PC-3 (cell line): ENCODE results near the gene NUP133. TPM values are rescaled to one million over a fixed set of nuclear protein-coding genes. Genes with fewer than 3 reads are reported as not detected.

ENCODE experiments used
- ATAC-seq: fragments of 200-7000 bp; cut with Tn5 transposase; 2 replicates; pipeline ENCODE4 v1.9.1; 2020; ENCODE audit warnings: mild to moderate bottlenecking, moderate library complexity
- BruUV-seq: library from RNA; stranded (reverse); fragments of 400-500 nt; replicated peaks from 2 replicates; lab custom pipeline; 2021; lab: Mats Ljungman, UMichigan
- CTCF ChIA-PET: fragments of 300-600 bp; sonication (Branson Sonifier 250); formaldehyde crosslinking; loops from one replicate; lab custom pipeline; 2022; ENCODE audit warnings: antibody characterized with exemption; lab: Charles Lee
- POLR2A ChIA-PET: fragments of 300-600 bp; sonication (Branson Sonifier 250); formaldehyde crosslinking; loops from one replicate; lab custom pipeline; 2022; ENCODE audit warnings: antibody characterized with exemption; ENCODE audit not compliant: unreplicated experiment; lab: Charles Lee
- DNase-seq: peaks from one replicate; pipeline ENCODE4 v3.0.0-alpha.2; 2015
- H2AFZ ChIP-seq: fragments of 300-600 bp; sonication (generic); 2 replicates; pipeline ENCODE4 v1.6.0; 2016; ENCODE audit warnings: antibody characterized with exemption, low read length
- H3F3A ChIP-seq: fragments of 300-600 bp; sonication (generic); one replicate; pipeline ENCODE4 v1.6.0; 2017; ENCODE audit warnings: antibody characterized with exemption, low read length, control low read depth, mild to moderate bottlenecking; ENCODE audit not compliant: unreplicated experiment
- H3K27ac ChIP-seq: fragments of 300-600 bp; sonication (generic); 2 replicates; pipeline ENCODE4 v1.5.1; 2016; ENCODE audit warnings: mild to moderate bottlenecking, low read length
- H3K27me3 ChIP-seq: fragments of 300-600 bp; sonication (generic); 2 replicates; pipeline ENCODE4 v1.6.1; 2016; ENCODE audit warnings: low read length, mixed read lengths
- H3K36me3 ChIP-seq: fragments of 300-600 bp; sonication (generic); 2 replicates; pipeline ENCODE4 v1.6.1; 2016; ENCODE audit warnings: low read depth, mixed run types, low read length, mixed read lengths
- H3K4me1 ChIP-seq: fragments of 300-600 bp; sonication (generic); 2 replicates; pipeline ENCODE4 v1.5.1; 2016; ENCODE audit warnings: low read length; ENCODE audit not compliant: insufficient read depth
- H3K4me2 ChIP-seq: fragments of 300-600 bp; sonication (generic); 2 replicates; pipeline ENCODE4 v1.6.0; 2016; ENCODE audit warnings: low read length
- H3K4me3 ChIP-seq: fragments of 300-600 bp; sonication (generic); 2 replicates; pipeline ENCODE4 v1.5.1; 2016; ENCODE audit warnings: mild to moderate bottlenecking, low read length, mixed read lengths
- H3K79me2 ChIP-seq: fragments of 300-600 bp; sonication (generic); 2 replicates; pipeline ENCODE4 v1.6.1; 2017; ENCODE audit warnings: low read length, mixed read lengths
- H3K9ac ChIP-seq: fragments of 300-600 bp; sonication (generic); 2 replicates; pipeline ENCODE4 v1.6.0; 2016; ENCODE audit warnings: mild to moderate bottlenecking, low read length
- H3K9me2 ChIP-seq: fragments of 300-600 bp; sonication (generic); replicated peaks from 2 replicates; pipeline ENCODE4 v1.6.1; 2016; ENCODE audit warnings: mixed run types, low read length, mixed read lengths
- H3K9me3 ChIP-seq: fragments of 300-600 bp; sonication (generic); 2 replicates; pipeline ENCODE4 v1.6.1; 2016; ENCODE audit warnings: low read length, mixed read lengths
- H4K20me1 ChIP-seq: fragments of 300-600 bp; sonication (generic); 2 replicates; pipeline ENCODE4 v1.6.1; 2016; ENCODE audit warnings: low read length, mixed read lengths
- CTCF ChIP-seq: fragments of 300-600 bp; sonication (generic); conservative IDR thresholded peaks from 2 replicates; pipeline ENCODE4 v1.5.1; 2017; ENCODE audit warnings: antibody characterized with exemption, low read depth, mild to moderate bottlenecking, low read length
- EZH2 ChIP-seq: fragments of 300-600 bp; sonication (generic); IDR thresholded peaks from one replicate; pipeline ENCODE4 v1.6.1; 2017; ENCODE audit warnings: antibody characterized with exemption, mild to moderate bottlenecking, low read length; ENCODE audit not compliant: unreplicated experiment
- EZH2phosphoT487 ChIP-seq: fragments of 300-600 bp; sonication (generic); IDR thresholded peaks from 2 replicates; pipeline ENCODE4 v1.6.1; 2018; ENCODE audit warnings: mild to moderate bottlenecking, antibody characterized with exemption, low read length, borderline replicate concordance
- intact Hi-C: fragments of 100-400 bp; cut with micrococcal nuclease; formaldehyde crosslinking; loops from 2 replicates; pipeline ENCODE4 v1.9.0; 2023
- total RNA-seq: library from RNA; depleted of rRNA; stranded (reverse); fragments of >200 nt; gene quantifications from 2 replicates; pipeline ENCODE4 v1.2.3, GENCODE V29; 2014

Gene NUP133
- total RNA-seq, 1 experiment from 2014 or later = 63.6 TPM

- H3K9ac ChIP-seq = no peak overlapping the region
- intact Hi-C loops = no loop called here
- no peak overlapping the region for H3K4me3 ChIP-seq
- ChIA-PET POLR2A (no interaction called here), CTCF (no interaction called here)
- no peaks in the 10 kb centered on the region for H3K4me1 ChIP-seq
- no peaks in the 10 kb centered on the region for H3K79me2 ChIP-seq
- no peaks in the 10 kb centered on the region for H3K9me2 ChIP-seq
- no peaks in the 10 kb centered on the region for H3F3A ChIP-seq
- BruUV-seq = no TSS peak
- no peak overlapping the region for H3K4me2 ChIP-seq
- DNase-seq = no peak
- H3K36me3 ChIP-seq = no peaks in the 10 kb centered on the region
- H3K27ac ChIP-seq = no peak overlapping the region
- no peaks in the 10 kb centered on the region for H4K20me1 ChIP-seq
- H2AFZ ChIP-seq = no peak overlapping the region
- H3K27me3 ChIP-seq = peaks cover 28% of the 10 kb centered on the region
- ATAC-seq = no peak
- H3K9me3 ChIP-seq = no peaks in the 10 kb centered on the region
- no peak for TF ChIP-seq CTCF
- no peak for TF ChIP-seq EZH2
- no peak for TF ChIP-seq EZH2phosphoT487
Measured at GRCh38 chr1:229431284-229432115, 76.6 kb downstream of the NUP133 start.

GRCh38 chr1:229430761-229431283, 77.3 kb downstream of the NUP133 start:
- peaks cover 33% of the 10 kb centered on the region for H3K27me3 ChIP-seq
- peak; percentile 15; the same call in 1 of the 2 replicates for ATAC-seq
- DNase-seq = no peak
- H3K9me2 ChIP-seq = no peaks in the 10 kb centered on the region
- ChIA-PET CTCF (no interaction called here), POLR2A (no interaction called here)
- no peaks in the 10 kb centered on the region for H4K20me1 ChIP-seq
- H3K36me3 ChIP-seq = no peaks in the 10 kb centered on the region
- intact Hi-C loops = no loop called here
- H3K27ac ChIP-seq = no peak overlapping the region
- H3F3A ChIP-seq = no peaks in the 10 kb centered on the region
- BruUV-seq = no TSS peak
- no peaks in the 10 kb centered on the region for H3K9me3 ChIP-seq
- no peak overlapping the region for H3K9ac ChIP-seq
- H3K4me3 ChIP-seq = no peak overlapping the region
- H3K79me2 ChIP-seq = no peaks in the 10 kb centered on the region
- H2AFZ ChIP-seq = no peak overlapping the region
- no peak for TF ChIP-seq EZH2phosphoT487
- TF ChIP-seq CTCF = no peak
- no peak for TF ChIP-seq EZH2
- H3K4me2 ChIP-seq = no peak overlapping the region
- no peaks in the 10 kb centered on the region for H3K4me1 ChIP-seq

GRCh38 chr1:229428256-229428655, 79.9 kb downstream of the NUP133 start:
- DNase-seq (no peak), ATAC-seq (no peak)
- Histone ChIP-seq H3K27me3 (peaks cover 22% of the 10 kb centered on the region), H3K4me1 (no peaks in the 10 kb centered on the region), H3K9me3 (no peaks in the 10 kb centered on the region), H4K20me1 (no peaks in the 10 kb centered on the region), H3K9ac (no peak overlapping the region), H3K9me2 (no peaks in the 10 kb centered on the region), H3K4me2 (no peak overlapping the region), H3K36me3 (no peaks in the 10 kb centered on the region), H3K79me2 (no peaks in the 10 kb centered on the region), H3F3A (no peaks in the 10 kb centered on the region), H2AFZ (no peak overlapping the region), H3K4me3 (no peak overlapping the region), H3K27ac (no peak overlapping the region)
- TF ChIP-seq EZH2 = no peak
- TF ChIP-seq CTCF = no peak
- TF ChIP-seq EZH2phosphoT487 = no peak
- CTCF ChIA-PET = no interaction called here
- intact Hi-C loops = no loop called here
- BruUV-seq = no TSS peak
- POLR2A ChIA-PET = no interaction called here
